GM21528 (cell line): ENCODE data around the gene TSPAN19.
"Not testable (repeated sequence)": the region's sequence is repeated elsewhere in the genome, so short reads cannot be mapped to it uniquely, and the experiment has no call there.

Experiments used
- ATAC-seq: cut with Tn5 transposase; IDR thresholded peaks from one replicate; pipeline ENCODE4 v1.9.1; 2021; ENCODE audit warnings: mild to moderate bottlenecking, moderate library complexity; ENCODE audit not compliant: unreplicated experiment, low FRiP score

The TSPAN19 gene

GRCh38 chr12:85036234-85036707, at the start of gene TSPAN19, which contains the start of gene LRRIQ1:
Gene TSPAN19 (minus strand): TSS chr12:85036277. CDS start chr12:85029946, 6,331 bp downstream.
Gene LRRIQ1 (plus strand): TSS chr12:85036351. CDS start chr12:85038177, 1,826 bp downstream.
- peak; percentile 96 for ATAC-seq

- no peak for ATAC-seq
Observed at GRCh38 chr12:85085066-85085465, 49.0 kb upstream of the TSPAN19 start.

GRCh38 chr12:85076688-85077430, 40.8 kb upstream of the TSPAN19 start:
- peak; percentile 55 for ATAC-seq

GRCh38 chr12:85072826-85073225, 36.7 kb upstream of the TSPAN19 start:
- ATAC-seq: no peak

- no peak for ATAC-seq
Observed at GRCh38 chr12:85065837-85066482, 29.9 kb upstream of the TSPAN19 start.

GRCh38 chr12:85060916-85061315, 24.8 kb upstream of the TSPAN19 start:
- ATAC-seq: no peak

- no peak for ATAC-seq
Observed at GRCh38 chr12:85059594-85059993, 23.5 kb upstream of the TSPAN19 start.

GRCh38 chr12:85058339-85058738, 22.3 kb upstream of the TSPAN19 start:
- no peak for ATAC-seq

GRCh38 chr12:85057370-85057963, 21.4 kb upstream of the TSPAN19 start:
- peak; percentile 86 for ATAC-seq

GRCh38 chr12:85043829-85044228, 7.8 kb upstream of the TSPAN19 start:
- ATAC-seq: no peak

GRCh38 chr12:85041395-85041794, 5.3 kb upstream of the TSPAN19 start:
- ATAC-seq: no peak

GRCh38 chr12:85036733-85037132, 656 bp upstream of the TSPAN19 start:
- peak; percentile 31 for ATAC-seq

- ATAC-seq: no peak
Observed at GRCh38 chr12:85029456-85029855, 6.6 kb downstream of the TSPAN19 start.

- ATAC-seq: no peak
Observed at GRCh38 chr12:85018098-85018497, 18.0 kb downstream of the TSPAN19 start.

GRCh38 chr12:85017618-85018017, 18.5 kb downstream of the TSPAN19 start:
- no peak for ATAC-seq

- ATAC-seq: no peak
Observed at GRCh38 chr12:85017133-85017532, 18.9 kb downstream of the TSPAN19 start.

GRCh38 chr12:85016413-85016812, 19.7 kb downstream of the TSPAN19 start:
- ATAC-seq: no peak

- ATAC-seq: no peak
Observed at GRCh38 chr12:85007836-85008235, 28.2 kb downstream of the TSPAN19 start.

- no peak for ATAC-seq
Observed at GRCh38 chr12:85006206-85006605, 29.9 kb downstream of the TSPAN19 start.

- no peak for ATAC-seq
Observed at GRCh38 chr12:85005615-85006014, 30.5 kb downstream of the TSPAN19 start.

GRCh38 chr12:85005047-85005446, 31.0 kb downstream of the TSPAN19 start:
- not testable (repeated sequence) for ATAC-seq
